Caco-2 (cell line): Measurements from ENCODE around the gene KRTAP19-5. TPM values are rescaled to one million over a fixed set of nuclear protein-coding genes. Genes with fewer than 3 reads are reported as not detected.

Experiments used
- Bru-seq: library from RNA; stranded (reverse); fragments of 400-500 nt; gene quantifications from one replicate; lab custom pipeline; 2021; lab: Mats Ljungman, UMichigan
- BruChase-seq, 2 experiments: library from RNA; stranded (reverse); fragments of 400-500 nt; gene quantifications; one replicate each; lab custom pipeline; 2021; lab: Mats Ljungman, UMichigan
- BruUV-seq: library from RNA; stranded (reverse); fragments of 400-500 nt; replicated peaks from 2 replicates; lab custom pipeline; 2021; lab: Mats Ljungman, UMichigan
- CTCF ChIA-PET: fragments of 300-600 bp; sonication (Branson Sonifier 250); formaldehyde crosslinking; loops from one replicate; lab custom pipeline; 2022; ENCODE audit warnings: antibody characterized with exemption; lab: Charles Lee
- POLR2A ChIA-PET: fragments of 300-600 bp; sonication (Branson Sonifier 250); formaldehyde crosslinking; loops from one replicate; lab custom pipeline; 2022; ENCODE audit warnings: antibody characterized with exemption; lab: Charles Lee
- DNase-seq, 2 experiments: peaks; one replicate each; pipeline versions ENCODE4 v3.0.0 to v3.0.0-alpha.2; 2020 to 2022
- H3K27me3 ChIP-seq: replicated peaks from 2 replicates; pipeline ENCODE4 v1.6.0; 2011; ENCODE audit warnings: low read length; ENCODE audit not compliant: control insufficient read depth, insufficient read depth
- H3K36me3 ChIP-seq: 2 replicates; pipeline ENCODE4 v1.5.1; 2011; ENCODE audit warnings: low read length; ENCODE audit not compliant: control insufficient read depth, insufficient read depth
- H3K4me1 ChIP-seq: fragments of 250-450 bp; sonication (Bioruptor Pico); 2 replicates; pipeline ENCODE4 v1.5.1; 2020; ENCODE audit warnings: mild to moderate bottlenecking
- H3K4me3 ChIP-seq: 2 replicates; pipeline ENCODE4 v1.5.1; 2011; ENCODE audit warnings: low read depth, mild to moderate bottlenecking, control low read depth, low read length
- H3K9me3 ChIP-seq: fragments of 250-450 bp; sonication (Bioruptor Pico); 2 replicates; pipeline ENCODE4 v1.5.1; 2020; ENCODE audit warnings: mild to moderate bottlenecking, moderate library complexity
- H3K27ac Mint-ChIP-seq: one replicate; pipeline ENCODE4 v1.8.0; 2022; ENCODE audit warnings: mixed read lengths; ENCODE audit not compliant: unreplicated experiment
- H3K27me3 Mint-ChIP-seq: one replicate; pipeline ENCODE4 v1.8.0; 2022; ENCODE audit warnings: mixed read lengths; ENCODE audit not compliant: insufficient read depth, unreplicated experiment
- H3K36me3 Mint-ChIP-seq: one replicate; pipeline ENCODE4 v1.8.0; 2022; ENCODE audit warnings: mild to moderate bottlenecking, mixed read lengths; ENCODE audit not compliant: insufficient read depth, unreplicated experiment
- H3K4me1 Mint-ChIP-seq: one replicate; pipeline ENCODE4 v1.8.0; 2022; ENCODE audit warnings: low read depth, mixed read lengths; ENCODE audit not compliant: unreplicated experiment
- H3K4me3 Mint-ChIP-seq: one replicate; pipeline ENCODE4 v1.8.0; 2022; ENCODE audit warnings: mild to moderate bottlenecking, moderate library complexity, mixed read lengths; ENCODE audit not compliant: unreplicated experiment
- H3K9me3 Mint-ChIP-seq: one replicate; pipeline ENCODE4 v1.8.0; 2022; ENCODE audit warnings: mixed read lengths; ENCODE audit not compliant: unreplicated experiment
- intact Hi-C: fragments of 100-400 bp; cut with micrococcal nuclease; formaldehyde crosslinking; loops from one replicate; pipeline ENCODE4 v1.10.0; 2022; ENCODE audit not compliant: unreplicated experiment
- long read RNA-seq: library from polyadenylated mRNA; stranded (forward); transcript quantifications from one replicate; pipeline ENCODE4 v2.0.0, GENCODE V29; 2022
- total RNA-seq: library from RNA; stranded (reverse); gene quantifications from 2 replicates; pipeline ENCODE4 v1.2.3, GENCODE V29; 2022
- TF ChIP-seq, protein P1 (sequence below), 2 experiments: fragments of 200-600 bp in 1 of 2; IDR thresholded peaks; 1 replicate in 1 of 2; 2 replicates in 1 of 2; pipeline versions ENCODE4 v1.5.1 to v1.8.0; 2011 to 2022; ENCODE audit warnings: antibody characterized with exemption in 1 of 2, control low read depth in 1 of 2, inconsistent platforms in 1 of 2, low read depth in 1 of 2, low read length in 1 of 2, mild to moderate bottlenecking in 1 of 2, moderate library complexity in 1 of 2; ENCODE audit not compliant: insufficient read depth in 1 of 2, severe bottlenecking in 1 of 2, unreplicated experiment in 1 of 2

The KRTAP19-5 gene
- total RNA-seq (not detected in 2 replicates), Bru-seq, nascent RNA (not detected), BruChase-seq, experiment 1, labeled RNA remaining after a 2-hour chase (not detected), BruChase-seq, experiment 2, labeled RNA remaining after a 6-hour chase (not detected)
- long read RNA-seq, result 0 reads

DNA sequence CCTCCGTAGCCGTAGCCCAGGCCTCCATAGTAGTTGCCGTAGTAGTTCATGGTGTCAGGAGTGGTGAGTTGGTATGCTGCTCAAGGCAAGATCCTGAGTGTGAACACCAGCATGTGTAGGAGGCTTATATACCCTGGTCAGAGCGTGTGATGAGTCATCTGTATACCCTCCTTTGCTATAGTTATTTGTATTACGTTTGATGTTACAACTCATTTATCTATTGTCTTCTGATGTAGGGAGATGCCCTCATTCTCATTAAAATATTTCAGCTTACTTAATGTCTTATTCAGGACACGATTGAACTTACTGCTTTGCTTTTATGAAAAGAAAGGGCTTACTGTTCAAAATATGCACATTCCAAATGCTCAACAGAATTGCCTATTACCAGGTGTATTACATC, at the start of gene KRTAP19-5:
Gene KRTAP19-5, minus strand, starts transcription at position 101 of the 400 bp plus-strand sequence. Its CDS starts 51 bp downstream, at position 50.
- Mint-ChIP-seq H3K4me3 (no peak within 1 kb of the TSS), H3K36me3 (no peaks in the 10 kb centered on the region), H3K4me1 (no peaks in the 10 kb centered on the region), H3K27ac (no peak within 1 kb of the TSS), H3K9me3 (no peaks in the 10 kb centered on the region), H3K27me3 (peaks cover 9% of the 10 kb centered on the region)
- Histone ChIP-seq H3K9me3 (no peaks in the 10 kb centered on the region), H3K36me3 (no peaks in the 10 kb centered on the region), H3K27me3 (no peaks in the 10 kb centered on the region), H3K4me1 (no peaks in the 10 kb centered on the region), H3K4me3 (no peak within 1 kb of the TSS)
- intact Hi-C loops, result no loop called here
- TF ChIP-seq, protein P1, sequence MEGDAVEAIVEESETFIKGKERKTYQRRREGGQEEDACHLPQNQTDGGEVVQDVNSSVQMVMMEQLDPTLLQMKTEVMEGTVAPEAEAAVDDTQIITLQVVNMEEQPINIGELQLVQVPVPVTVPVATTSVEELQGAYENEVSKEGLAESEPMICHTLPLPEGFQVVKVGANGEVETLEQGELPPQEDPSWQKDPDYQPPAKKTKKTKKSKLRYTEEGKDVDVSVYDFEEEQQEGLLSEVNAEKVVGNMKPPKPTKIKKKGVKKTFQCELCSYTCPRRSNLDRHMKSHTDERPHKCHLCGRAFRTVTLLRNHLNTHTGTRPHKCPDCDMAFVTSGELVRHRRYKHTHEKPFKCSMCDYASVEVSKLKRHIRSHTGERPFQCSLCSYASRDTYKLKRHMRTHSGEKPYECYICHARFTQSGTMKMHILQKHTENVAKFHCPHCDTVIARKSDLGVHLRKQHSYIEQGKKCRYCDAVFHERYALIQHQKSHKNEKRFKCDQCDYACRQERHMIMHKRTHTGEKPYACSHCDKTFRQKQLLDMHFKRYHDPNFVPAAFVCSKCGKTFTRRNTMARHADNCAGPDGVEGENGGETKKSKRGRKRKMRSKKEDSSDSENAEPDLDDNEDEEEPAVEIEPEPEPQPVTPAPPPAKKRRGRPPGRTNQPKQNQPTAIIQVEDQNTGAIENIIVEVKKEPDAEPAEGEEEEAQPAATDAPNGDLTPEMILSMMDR (IDR thresholded peaks at IDR 0.05; ENCODE audit: insufficient read depth in 1 of 2, low read depth in 1 of 2, low read length in 1 of 2, severe bottlenecking in 1 of 2, unreplicated experiment in 1 of 2), result no peak
- CTCF ChIA-PET, result no interaction called here
- no peak for DNase-seq
- no TSS peak for BruUV-seq
- POLR2A ChIA-PET, result no interaction called here

DNA sequence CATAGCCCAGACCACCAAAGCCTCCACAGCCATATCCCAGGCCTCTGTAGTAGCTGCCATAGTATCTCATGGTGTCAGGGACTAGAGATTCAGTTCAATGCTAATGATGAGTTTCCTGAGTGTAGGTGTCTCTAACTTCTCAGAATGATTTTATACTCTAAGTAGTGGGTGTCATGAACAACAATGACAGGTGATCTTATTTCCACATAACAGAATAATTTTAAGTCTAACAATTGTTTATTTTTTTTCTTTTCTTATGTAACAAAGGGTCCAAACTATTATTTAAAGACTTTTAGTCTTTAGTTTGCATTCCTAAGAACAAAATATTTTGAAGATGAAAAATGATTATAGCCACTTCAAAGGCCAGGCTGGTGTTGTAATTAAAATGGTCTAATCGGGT, 39.8 kb upstream of the KRTAP19-5 start, which contains the start of gene KRTAP19-6:
Gene KRTAP19-6, minus strand, starts transcription at position 101 of the 400 bp plus-strand sequence. Its CDS starts 31 bp downstream, at position 70.
- Mint-ChIP-seq H3K9me3 (no peaks in the 10 kb centered on the region), H3K4me1 (no peaks in the 10 kb centered on the region), H3K27ac (no peak within 1 kb of the TSS), H3K27me3 (peaks cover 7% of the 10 kb centered on the region), H3K36me3 (no peaks in the 10 kb centered on the region), H3K4me3 (no peak within 1 kb of the TSS)
- BruUV-seq, result no TSS peak
- ChIA-PET POLR2A (no interaction called here), CTCF (no interaction called here)
- no peaks in the 10 kb centered on the region for H3K9me3 ChIP-seq
- no peaks in the 10 kb centered on the region for H3K27me3 ChIP-seq
- no peak within 1 kb of the TSS for H3K4me3 ChIP-seq
- no peaks in the 10 kb centered on the region for H3K36me3 ChIP-seq
- no peak for DNase-seq
- no peaks in the 10 kb centered on the region for H3K4me1 ChIP-seq
- TF ChIP-seq, protein P1 (IDR thresholded peaks at IDR 0.05; ENCODE audit: insufficient read depth in 1 of 2, low read depth in 1 of 2, low read length in 1 of 2, severe bottlenecking in 1 of 2, unreplicated experiment in 1 of 2), result no peak
- intact Hi-C loops, result no loop called here

DNA sequence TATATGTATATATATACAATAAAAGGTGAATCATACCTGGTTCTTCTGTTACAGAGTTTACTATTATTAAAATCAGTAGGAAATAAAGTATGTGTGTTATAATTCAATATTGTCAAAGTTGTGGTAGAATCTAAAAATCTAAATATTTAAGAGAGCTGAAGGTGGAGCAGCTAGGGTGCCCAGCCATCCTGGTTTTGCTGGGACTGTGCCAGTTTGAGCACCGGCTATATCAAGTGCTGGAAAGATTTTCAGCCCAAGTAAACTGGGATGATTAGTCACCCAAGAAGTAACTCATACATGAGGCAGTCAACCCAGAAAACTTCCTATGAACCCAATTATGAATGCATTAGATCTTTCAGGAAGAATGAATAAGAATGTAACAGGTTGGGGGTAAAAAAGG, 16.9 kb upstream of the KRTAP19-5 start:
- BruUV-seq, result no TSS peak
- Histone ChIP-seq H3K4me1 (no peaks in the 10 kb centered on the region), H3K36me3 (no peaks in the 10 kb centered on the region), H3K4me3 (no peak overlapping the region), H3K9me3 (no peaks in the 10 kb centered on the region), H3K27me3 (no peaks in the 10 kb centered on the region)
- TF ChIP-seq, protein P1 (IDR thresholded peaks at IDR 0.05; ENCODE audit: insufficient read depth in 1 of 2, low read depth in 1 of 2, low read length in 1 of 2, severe bottlenecking in 1 of 2, unreplicated experiment in 1 of 2), result no peak
- Mint-ChIP-seq H3K9me3 (no peaks in the 10 kb centered on the region), H3K4me3 (no peak overlapping the region), H3K27me3 (no peaks in the 10 kb centered on the region), H3K36me3 (no peaks in the 10 kb centered on the region), H3K4me1 (no peaks in the 10 kb centered on the region), H3K27ac (no peak overlapping the region)
- intact Hi-C loops, result no loop called here
- CTCF ChIA-PET, result no interaction called here
- DNase-seq, result no peak
- POLR2A ChIA-PET, result no interaction called here
